ENCODE results near the gene ACTN1.

Gene ACTN1

GRCh38 chr14:68948686-68949600, 30.2 kb downstream of the ACTN1 start:
- peak in 1 of 2 donors; percentile 38 for DNase-seq

GRCh38 chr14:68947802-68948201, 31.3 kb downstream of the ACTN1 start:
- no peak for DNase-seq

- no peak for DNase-seq
Measured at GRCh38 chr14:68946489-68946822, 32.6 kb downstream of the ACTN1 start.

GRCh38 chr14:68945585-68946488, 33.3 kb downstream of the ACTN1 start:
- DNase-seq, result no peak

GRCh38 chr14:68945190-68945584, 33.9 kb downstream of the ACTN1 start:
- DNase-seq, result no peak

GRCh38 chr14:68944162-68944561, 34.9 kb downstream of the ACTN1 start:
- no peak for DNase-seq

GRCh38 chr14:68943107-68943506, 36.0 kb downstream of the ACTN1 start:
- DNase-seq, result no peak

GRCh38 chr14:68942296-68943035, 36.6 kb downstream of the ACTN1 start:
- no peak for DNase-seq

- no peak for DNase-seq
Measured at GRCh38 chr14:68941820-68942219, 37.3 kb downstream of the ACTN1 start.

- DNase-seq, result no peak
Measured at GRCh38 chr14:68940614-68941185, 38.4 kb downstream of the ACTN1 start.

GRCh38 chr14:68939893-68940613, 39.0 kb downstream of the ACTN1 start:
- DNase-seq, result no peak

- DNase-seq, result no peak
Measured at GRCh38 chr14:68939181-68939892, 39.8 kb downstream of the ACTN1 start.

GRCh38 chr14:68938271-68939150, 40.6 kb downstream of the ACTN1 start:
- DNase-seq, result no peak

- DNase-seq, result no peak
Measured at GRCh38 chr14:68937471-68938270, 41.4 kb downstream of the ACTN1 start.

- no peak for DNase-seq
Measured at GRCh38 chr14:68936980-68937379, 42.1 kb downstream of the ACTN1 start.

- DNase-seq, result no peak
Measured at GRCh38 chr14:68936476-68936875, 42.6 kb downstream of the ACTN1 start.

- DNase-seq, result no peak
Measured at GRCh38 chr14:68935761-68936214, 43.3 kb downstream of the ACTN1 start.

GRCh38 chr14:68934066-68934465, 45.0 kb downstream of the ACTN1 start:
- no peak for DNase-seq

- peak in 1 of 2 donors; percentile 75 for DNase-seq
Measured at GRCh38 chr14:68932686-68933085, 46.4 kb downstream of the ACTN1 start.

Measured in CD4-positive, alpha-beta T cell treated with Interleukin-4 for 1 hour (primary cell).